Cortex of kidney (tissue), 1 donor: ENCODE results near the gene SLIT3.

Source experiments
- DNase-seq: peaks from one replicate; lab custom pipeline; 2025; lab: John Stamatoyannopoulos, UW

Gene SLIT3

GRCh38 chr5:168925160-168925559 lies 375.8 kb downstream of the SLIT3 start:
- DNase-seq: no peak

DNA sequence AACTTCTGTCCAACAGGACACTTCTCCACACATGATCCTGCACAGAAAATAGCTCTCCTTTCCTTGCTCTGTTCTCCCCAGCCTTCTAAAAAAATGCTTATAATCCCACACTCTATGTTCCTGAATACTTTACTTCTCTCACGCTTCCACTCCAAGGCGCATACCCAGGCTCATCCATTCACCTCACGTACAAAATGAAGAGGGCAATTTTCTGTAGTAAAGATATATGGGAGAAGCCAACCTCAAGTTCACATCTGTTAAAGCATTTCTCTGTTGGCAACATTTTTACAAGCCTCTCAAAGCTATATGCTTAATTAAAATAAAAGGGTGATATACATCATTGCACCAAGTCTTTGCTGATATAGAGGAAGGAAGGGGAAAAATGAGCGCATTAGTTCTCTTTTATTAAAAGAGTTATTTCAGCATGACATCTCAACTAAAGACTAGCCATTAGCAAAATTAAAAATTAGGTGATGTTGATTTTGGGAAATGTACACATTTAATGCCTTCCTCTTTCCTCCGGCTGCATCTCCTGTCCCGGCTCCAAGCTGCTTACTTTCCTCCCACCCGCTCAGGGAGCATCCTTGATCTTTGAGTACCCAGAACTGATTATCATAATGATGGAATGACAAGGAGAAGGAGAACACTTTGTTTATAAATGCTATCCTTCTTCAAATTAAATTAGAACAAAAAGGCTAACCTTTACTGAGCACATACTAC lies 379.6 kb downstream of the SLIT3 start:
- DNase-seq: no peak

- DNase-seq: no peak
Measured at GRCh38 chr5:168920019-168920810, 380.7 kb downstream of the SLIT3 start.

DNA sequence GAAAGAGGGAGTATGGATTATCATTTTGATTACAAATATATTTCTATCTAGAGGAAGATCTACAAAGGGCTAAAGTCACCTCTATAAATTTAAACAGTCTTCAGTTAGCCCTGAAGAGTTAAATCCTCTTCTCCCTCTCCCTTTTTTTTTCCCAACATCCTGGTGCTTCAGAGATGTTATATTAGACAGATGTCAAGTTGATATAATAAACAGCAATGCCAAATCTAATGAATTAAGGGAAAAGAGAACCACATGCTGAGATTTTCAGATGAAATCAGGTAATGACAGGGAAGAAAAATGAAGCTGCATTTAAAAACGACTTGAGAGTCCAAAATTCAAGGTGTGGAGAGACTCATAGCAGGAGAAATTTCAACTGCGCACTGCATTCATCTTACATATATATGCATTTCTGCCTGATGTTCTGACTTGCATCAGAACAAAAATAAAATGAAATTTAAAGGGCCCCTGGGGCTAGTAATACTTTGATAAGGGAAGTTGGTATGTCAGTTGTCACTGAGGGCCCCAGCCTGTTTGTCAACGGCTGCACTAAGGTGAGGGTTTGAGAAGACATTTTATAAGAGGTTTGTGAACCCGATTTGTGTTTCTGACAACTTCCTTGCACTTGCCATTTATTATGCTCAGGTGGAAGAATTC lies 382.9 kb downstream of the SLIT3 start:
- DNase-seq: no peak

- no peak for DNase-seq
Measured at GRCh38 chr5:168916852-168917251, 384.1 kb downstream of the SLIT3 start.

- DNase-seq: no peak
Measured at GRCh38 chr5:168916266-168916665, 384.7 kb downstream of the SLIT3 start.

DNA sequence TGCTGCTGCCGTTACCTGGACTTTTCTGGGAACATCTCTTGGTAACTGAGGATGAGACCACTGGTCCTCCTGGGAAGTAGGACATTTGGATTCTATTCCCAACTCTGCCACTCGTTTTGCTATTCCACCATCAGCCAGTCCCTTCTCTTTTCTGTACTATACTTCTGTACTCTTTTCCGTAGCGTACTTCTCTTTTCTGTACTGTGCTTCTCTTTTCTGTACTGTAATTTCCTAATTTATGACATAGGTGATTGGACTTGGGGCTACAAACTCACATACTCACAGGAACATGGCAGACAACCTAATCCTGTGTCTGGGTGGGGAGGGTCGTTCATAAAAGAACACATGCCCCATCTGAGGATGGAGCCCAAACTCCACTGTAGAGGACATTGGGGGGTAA lies 386.4 kb downstream of the SLIT3 start:
- DNase-seq: no peak

DNA sequence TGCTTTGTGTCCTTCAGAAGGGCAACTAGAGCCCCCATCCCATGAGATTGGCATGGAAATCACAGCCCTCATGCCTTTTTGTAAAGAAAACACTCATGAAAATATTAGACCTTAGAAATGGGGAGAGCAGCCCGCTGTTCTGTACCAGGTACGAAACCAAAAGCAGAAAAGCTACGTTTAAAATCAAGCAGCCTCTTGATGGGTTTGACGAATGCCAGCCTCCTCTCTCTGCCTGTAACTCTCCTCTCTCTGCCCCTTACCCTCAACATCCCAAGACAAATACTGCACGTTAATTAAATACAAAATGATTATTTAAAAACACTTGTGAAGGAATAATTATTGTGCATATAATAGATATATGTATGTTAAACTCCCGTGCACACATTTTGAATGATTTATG lies 390.1 kb downstream of the SLIT3 start:
- no peak for DNase-seq

DNA sequence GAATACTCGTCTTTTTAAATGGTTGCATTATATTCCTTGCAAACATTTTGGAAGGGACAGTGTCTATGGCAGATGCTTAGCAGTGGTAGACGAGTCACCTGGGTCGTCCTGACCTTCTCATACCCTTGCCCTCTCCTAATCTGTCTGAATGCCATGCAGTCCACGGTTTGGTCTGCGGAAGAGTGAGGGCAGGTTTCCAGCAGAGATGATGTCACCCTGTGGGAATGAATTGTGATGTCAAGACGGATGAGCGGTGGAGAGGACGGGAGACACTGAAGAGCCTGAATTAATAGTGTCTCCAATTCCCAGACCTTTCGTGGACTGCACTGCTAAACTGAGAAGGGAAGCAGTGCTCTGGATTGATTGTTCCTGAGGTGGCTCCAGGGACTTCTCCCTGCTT lies 392.7 kb downstream of the SLIT3 start:
- DNase-seq: no peak

GRCh38 chr5:168903061-168903460 lies 397.9 kb downstream of the SLIT3 start:
- DNase-seq: no peak

DNA sequence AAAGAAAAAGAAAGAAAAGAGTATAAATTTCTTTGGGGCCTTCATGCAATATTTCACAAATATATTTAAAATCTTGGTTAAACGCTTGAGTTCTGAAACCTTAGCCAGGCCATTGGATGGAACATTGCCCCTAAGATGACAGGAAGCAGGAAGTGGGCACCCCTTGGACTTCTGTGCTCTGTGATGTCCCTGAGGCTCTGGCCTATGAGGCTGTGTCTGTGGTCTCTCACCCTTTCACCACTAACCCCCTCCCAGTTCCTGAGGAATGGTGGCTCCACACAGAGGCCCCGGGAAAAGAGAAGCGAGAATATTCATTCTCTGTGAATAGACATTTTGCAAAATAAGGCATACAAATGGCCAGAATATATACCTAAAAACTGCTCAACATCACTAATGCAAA lies 401.3 kb downstream of the SLIT3 start:
- no peak for DNase-seq

GRCh38 chr5:168899264-168899663 lies 401.7 kb downstream of the SLIT3 start:
- DNase-seq: no peak

GRCh38 chr5:168898247-168898911 lies 402.6 kb downstream of the SLIT3 start:
- DNase-seq: no peak

DNA sequence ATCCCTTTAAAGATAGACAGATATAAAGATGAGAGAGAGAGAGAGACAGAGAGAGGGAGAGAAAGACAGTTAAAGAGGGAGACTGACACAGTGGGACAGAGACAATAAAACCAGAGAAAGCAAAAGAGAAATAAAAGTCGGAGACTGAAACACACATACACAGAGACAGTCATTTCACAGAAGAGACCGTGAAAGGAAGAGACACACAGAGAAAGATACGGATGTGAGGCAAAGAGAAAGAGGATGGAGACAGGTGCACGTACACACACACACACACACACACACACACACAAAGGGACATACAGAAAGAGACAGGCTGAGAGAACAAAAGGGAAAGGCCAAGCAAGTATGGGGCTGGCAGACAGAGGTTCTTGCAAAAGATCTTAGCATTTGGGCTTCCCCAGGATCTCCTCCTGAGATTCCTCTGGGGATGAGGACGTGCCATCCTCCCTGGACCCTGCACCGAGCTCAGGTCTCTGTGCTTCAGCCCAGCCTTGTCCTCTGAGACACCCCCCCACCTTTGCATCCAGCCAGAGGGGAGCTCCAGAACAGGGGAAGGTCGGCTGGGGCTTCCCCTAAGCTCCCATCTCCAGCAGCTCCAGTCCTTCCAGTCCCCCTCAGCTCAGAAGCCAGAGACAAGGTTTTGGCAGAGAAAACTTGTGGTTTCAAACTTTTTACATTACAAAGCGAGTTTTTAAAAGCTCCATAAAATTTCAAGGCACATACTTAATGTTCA lies 403.4 kb downstream of the SLIT3 start:
- DNase-seq: no peak

GRCh38 chr5:168895295-168896071 lies 405.5 kb downstream of the SLIT3 start:
- DNase-seq: no peak

DNA sequence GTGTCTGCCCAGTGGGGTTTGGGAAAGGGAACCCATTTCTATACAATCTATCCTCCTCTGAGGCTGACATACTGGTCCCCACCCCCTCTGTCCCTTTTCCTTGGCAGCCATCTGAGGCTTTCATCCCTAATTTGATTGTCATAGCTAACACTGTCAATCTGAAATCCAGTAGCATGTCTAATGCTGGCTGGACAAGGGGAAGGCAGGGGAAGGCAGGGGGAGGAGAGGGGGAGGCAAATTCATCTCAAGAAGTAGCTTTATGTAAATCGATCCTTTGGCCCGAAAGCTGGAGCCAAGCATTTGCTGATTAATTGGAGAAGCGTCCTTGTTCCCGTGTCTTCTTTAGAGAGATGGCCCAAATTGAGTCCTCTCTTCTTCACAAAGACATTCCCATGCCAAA lies 407.7 kb downstream of the SLIT3 start:
- DNase-seq: no peak

- no peak for DNase-seq
Measured at GRCh38 chr5:168892618-168893186, 408.2 kb downstream of the SLIT3 start.

DNA sequence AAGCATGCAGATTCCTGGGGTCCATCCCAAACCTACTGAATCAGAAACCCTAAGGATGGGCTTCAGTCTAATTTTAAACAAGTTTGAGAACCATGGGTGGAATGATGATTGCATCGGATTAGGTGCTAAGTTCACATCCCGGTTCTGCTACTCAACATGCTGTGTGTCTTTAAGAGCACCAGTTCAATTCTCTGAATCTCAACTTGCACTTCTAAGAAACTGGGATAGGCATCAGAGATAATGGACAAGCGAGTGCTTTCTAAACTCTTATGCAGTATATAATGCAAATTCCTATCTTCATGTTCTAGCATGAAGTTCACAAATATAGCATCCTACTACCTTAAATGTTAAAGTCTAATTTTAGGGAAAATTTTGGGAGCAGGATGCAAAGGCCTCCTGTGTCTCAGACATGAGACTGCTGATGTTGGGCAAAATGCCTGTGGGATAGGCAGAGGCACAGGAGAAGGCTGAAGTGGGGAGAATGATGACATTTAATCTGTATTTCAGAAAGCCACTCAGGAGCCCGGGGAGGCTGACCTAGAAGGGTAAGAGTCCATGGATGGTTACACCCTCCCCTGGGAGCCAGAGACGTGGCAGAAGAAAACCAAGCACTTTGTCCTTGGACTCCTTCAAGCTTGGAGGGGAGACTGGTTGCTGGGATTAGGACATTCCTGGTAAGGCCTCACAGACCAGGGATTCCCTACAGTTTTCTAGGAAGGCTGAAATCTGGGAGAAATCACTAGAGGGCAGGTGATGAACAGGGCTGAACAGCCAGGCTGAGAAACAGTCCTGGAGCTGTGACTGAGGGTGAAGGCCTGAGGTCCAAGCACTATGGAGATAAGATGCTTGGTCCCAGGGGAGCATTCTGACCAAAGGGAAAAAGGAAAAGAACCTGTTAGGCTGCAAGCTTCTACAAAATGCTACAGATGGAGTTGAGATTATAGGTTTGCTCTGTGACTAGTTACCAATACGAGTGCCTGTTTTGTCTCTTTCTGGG lies 409.8 kb downstream of the SLIT3 start:
- DNase-seq: no peak

GRCh38 chr5:168889039-168889438 lies 411.9 kb downstream of the SLIT3 start:
- no peak for DNase-seq
